ENCODE results near the gene LRMDA.

LRMDA gene

GRCh38 chr10:75404815-75405597, 26.4 kb upstream of the LRMDA start:
- Histone ChIP-seq H3K4me3 (peak overlapping the region in 3 of 10 experiments; percentile 6 to 99 (median 80); a peak in 2 of 20 replicates), H3K4me1 (peaks cover 17 to 30% (median 23%) of the 10 kb centered on the region in 10 experiments; a peak in 19 of 20 replicates), H3K9me3 (replicated peaks in 1 of 11) (peaks cover 22 to 62% (median 42%) of the 10 kb centered on the region in 11 experiments), H3K9ac (no peak overlapping the region), H3K27me3 (peaks cover 75 to 100% (median 97%) of the 10 kb centered on the region in 11 experiments), H3K36me3 (peaks cover 0 to 21% (median 0%) of the 10 kb centered on the region in 11 experiments; a peak in 4 of 22 replicates), H4K20me1 (peaks cover 0 to 48% (median 26%) of the 10 kb centered on the region in 11 experiments; a peak in 16 of 22 replicates), H3K4me2 (peak overlapping the region in 1 of 11 experiments; percentile 92; a peak in 3 of 22 replicates), H3K27ac (no peak overlapping the region)
- no peak for TF ChIP-seq Cebpa-rat (IDR thresholded peaks at IDR 0.05)

DNA sequence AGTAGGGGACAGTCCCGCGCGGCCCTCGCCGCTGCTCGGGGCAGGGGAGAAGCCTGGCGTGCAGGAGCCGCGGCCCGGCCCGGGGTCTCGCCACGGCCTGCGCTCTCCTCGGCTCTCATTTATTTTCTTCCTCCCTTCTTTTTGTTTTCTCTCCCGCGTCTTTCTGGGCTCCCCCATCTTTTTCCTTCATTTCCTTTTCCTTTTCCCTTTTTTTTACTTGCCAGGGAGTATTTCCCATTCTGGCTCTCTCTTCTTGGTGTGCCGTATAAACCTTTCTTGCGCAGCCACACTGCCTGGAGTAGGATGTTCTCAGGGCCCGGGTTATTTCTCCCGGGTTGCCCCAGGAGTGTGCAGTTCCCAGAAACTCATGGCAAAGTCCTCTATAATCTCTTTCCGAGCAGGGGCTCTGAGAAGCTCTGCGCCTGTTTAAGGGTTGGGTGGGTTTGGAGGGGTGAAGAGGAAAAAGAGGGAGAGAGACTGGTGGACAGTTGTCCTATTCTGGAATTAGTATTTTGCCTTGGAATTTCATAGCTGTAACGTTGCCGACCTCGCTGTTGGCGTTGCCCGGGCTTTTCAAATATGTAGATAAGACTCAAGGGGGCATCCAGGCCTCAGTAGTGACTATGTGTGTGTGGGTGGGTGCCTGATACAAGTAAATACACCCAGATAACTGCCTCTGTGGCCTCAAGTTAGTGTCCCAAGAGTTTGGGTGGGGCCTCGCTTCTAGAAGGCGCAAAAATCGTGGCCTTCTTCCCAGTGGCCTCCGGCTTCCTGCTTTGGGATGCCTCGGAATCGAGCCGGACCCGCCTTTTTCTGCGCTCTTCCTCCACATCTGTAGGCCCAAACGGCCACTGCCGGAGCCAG, 25.6 kb upstream of the LRMDA start:
- peaks cover 22 to 62% (median 42%) of the 10 kb centered on the region in 11 experiments for H3K9me3 ChIP-seq (replicated peaks in 1 of 11)
- H3K4me1 ChIP-seq = peaks cover 17 to 30% (median 22%) of the 10 kb centered on the region in 10 experiments; a peak in 19 of 20 replicates
- H3K27me3 ChIP-seq = peaks cover 78 to 100% (median 98%) of the 10 kb centered on the region in 11 experiments
- H3K27ac ChIP-seq = no peak overlapping the region
- H3K4me2 ChIP-seq = no peak overlapping the region
- TF ChIP-seq Cebpa-rat (IDR thresholded peaks at IDR 0.05) = no peak
- H3K36me3 ChIP-seq = peaks cover 0 to 21% (median 0%) of the 10 kb centered on the region in 11 experiments; a peak in 4 of 22 replicates
- H3K9ac ChIP-seq = no peak overlapping the region
- H4K20me1 ChIP-seq = peaks cover 0 to 48% (median 26%) of the 10 kb centered on the region in 11 experiments; a peak in 16 of 22 replicates
- H3K4me3 ChIP-seq = no peak overlapping the region

DNA sequence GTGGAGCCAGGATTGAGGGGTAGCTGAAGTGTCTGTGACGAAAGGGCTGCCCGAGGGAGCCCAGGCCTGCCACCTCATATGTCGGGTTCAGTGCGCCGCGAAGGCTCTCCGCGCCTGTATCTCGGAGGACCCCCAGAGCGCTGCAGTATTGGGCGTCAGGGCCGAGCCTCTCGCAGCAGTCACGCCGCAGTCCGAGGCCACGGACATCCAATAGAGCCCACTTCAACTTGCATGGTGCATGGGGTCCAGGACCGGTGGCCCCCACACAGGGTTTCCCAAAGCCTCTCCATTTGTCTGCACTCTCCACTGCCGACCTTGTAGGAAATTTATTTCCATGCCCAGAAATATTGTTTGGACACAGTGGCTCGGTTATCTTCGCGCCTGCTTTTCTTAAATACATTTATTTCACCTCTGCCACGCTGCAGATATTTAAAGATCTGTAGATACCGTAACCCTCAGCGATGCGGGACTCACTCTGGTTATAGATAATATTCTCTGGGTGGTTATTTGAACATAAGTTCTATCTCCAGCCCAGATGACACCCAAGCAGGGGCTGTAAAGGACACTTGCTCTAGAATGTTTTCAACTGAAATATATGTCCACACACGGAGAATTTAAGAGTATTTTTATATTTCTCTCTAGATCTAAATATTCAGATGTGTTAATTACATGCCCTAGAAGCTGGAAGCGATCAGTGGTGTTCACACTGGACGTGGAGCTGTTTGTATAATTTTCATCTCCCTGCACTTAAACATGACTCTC, 24.8 kb upstream of the LRMDA start:
- Histone ChIP-seq H3K27ac (no peak overlapping the region), H4K20me1 (peaks cover 0 to 48% (median 26%) of the 10 kb centered on the region in 11 experiments; a peak in 16 of 22 replicates), H3K27me3 (peaks cover 78 to 97% (median 92%) of the 10 kb centered on the region in 11 experiments), H3K9me3 (replicated peaks in 1 of 11) (peaks cover 22 to 62% (median 42%) of the 10 kb centered on the region in 11 experiments), H3K36me3 (peaks cover 0 to 21% (median 0%) of the 10 kb centered on the region in 11 experiments; a peak in 4 of 22 replicates), H3K4me1 (peaks cover 17 to 30% (median 22%) of the 10 kb centered on the region in 10 experiments; a peak in 19 of 20 replicates), H3K4me2 (no peak overlapping the region), H3K4me3 (no peak overlapping the region), H3K9ac (no peak overlapping the region)
- no peak for TF ChIP-seq Cebpa-rat (IDR thresholded peaks at IDR 0.05)

- Histone ChIP-seq H3K4me1 (peaks cover 17 to 30% (median 22%) of the 10 kb centered on the region in 10 experiments; a peak in 19 of 20 replicates), H3K27ac (no peak overlapping the region), H3K4me3 (peak overlapping the region in 2 of 10 experiments; percentile 28 to 73; a peak in 4 of 20 replicates), H3K9me3 (replicated peaks in 1 of 11) (peaks cover 22 to 62% (median 42%) of the 10 kb centered on the region in 11 experiments), H4K20me1 (peaks cover 0 to 48% (median 26%) of the 10 kb centered on the region in 11 experiments; a peak in 16 of 22 replicates), H3K9ac (no peak overlapping the region), H3K36me3 (peaks cover 0 to 21% (median 0%) of the 10 kb centered on the region in 11 experiments; a peak in 4 of 22 replicates), H3K4me2 (no peak overlapping the region; a peak in 1 of 22 replicates), H3K27me3 (peaks cover 78 to 90% (median 87%) of the 10 kb centered on the region in 11 experiments)
- TF ChIP-seq Cebpa-rat (IDR thresholded peaks at IDR 0.05) = no peak
Measured at GRCh38 chr10:75407224-75407712, 24.2 kb upstream of the LRMDA start.

- peaks cover 74 to 84% (median 81%) of the 10 kb centered on the region in 11 experiments for H3K27me3 ChIP-seq
- no peak for TF ChIP-seq Cebpa-rat (IDR thresholded peaks at IDR 0.05)
- H3K4me2 ChIP-seq = peak overlapping the region in 6 of 11 experiments; percentile 72 to 89 (median 78); a peak in 6 of 22 replicates
- H3K9me3 ChIP-seq (replicated peaks in 1 of 11) = peaks cover 22 to 59% (median 42%) of the 10 kb centered on the region in 11 experiments
- no peak overlapping the region for H3K9ac ChIP-seq
- no peak overlapping the region for H3K27ac ChIP-seq
- H4K20me1 ChIP-seq = peaks cover 0 to 48% (median 26%) of the 10 kb centered on the region in 11 experiments; a peak in 16 of 22 replicates
- peaks cover 0 to 21% (median 0%) of the 10 kb centered on the region in 11 experiments; a peak in 4 of 22 replicates for H3K36me3 ChIP-seq
- peak overlapping the region in 8 of 10 experiments; percentile 61 to 73 (median 64); a peak in 10 of 20 replicates for H3K4me3 ChIP-seq
- H3K4me1 ChIP-seq = peaks cover 13 to 26% (median 17%) of the 10 kb centered on the region in 10 experiments; a peak in 19 of 20 replicates
Measured at GRCh38 chr10:75407713-75408508, 23.5 kb upstream of the LRMDA start.

DNA sequence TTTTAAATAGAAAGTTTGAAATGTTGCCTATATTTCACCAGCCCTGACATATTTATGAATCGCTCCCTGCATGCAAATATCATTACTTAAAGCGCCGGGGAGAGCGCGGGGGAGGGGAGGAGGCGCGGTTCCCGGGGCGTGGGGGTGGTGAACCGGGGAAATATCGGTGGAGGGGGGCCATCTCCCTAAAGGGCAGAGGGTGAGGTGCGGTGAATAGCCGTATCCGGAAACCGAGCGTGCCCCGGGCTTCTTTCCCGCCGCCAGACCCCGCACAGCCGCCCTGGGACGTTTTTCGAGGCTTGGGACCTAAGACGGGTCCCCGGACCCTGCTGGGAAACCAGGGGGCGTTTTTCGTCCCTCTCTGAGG, 22.9 kb upstream of the LRMDA start:
- Histone ChIP-seq H3K4me1 (peaks cover 7 to 20% (median 12%) of the 10 kb centered on the region in 10 experiments; a peak in 19 of 20 replicates), H3K27ac (no peak overlapping the region), H3K4me3 (peak overlapping the region; percentile 61 to 73 (median 64); a peak in 18 of 20 replicates), H3K9me3 (replicated peaks in 1 of 11) (peaks cover 22 to 56% (median 42%) of the 10 kb centered on the region in 11 experiments), H3K9ac (no peak overlapping the region), H3K4me2 (peak overlapping the region; percentile 72 to 89 (median 82); a peak in 21 of 22 replicates), H4K20me1 (peaks cover 0 to 42% (median 26%) of the 10 kb centered on the region in 11 experiments; a peak in 16 of 22 replicates), H3K36me3 (peaks cover 0 to 21% (median 0%) of the 10 kb centered on the region in 11 experiments; a peak in 4 of 22 replicates), H3K27me3 (peaks cover 69 to 78% (median 75%) of the 10 kb centered on the region in 11 experiments)
- no peak for TF ChIP-seq Cebpa-rat (IDR thresholded peaks at IDR 0.05)

Data from BLaER1 treated with 17β-estradiol and CSF1 and Interleukin-3, amounts not matched to agents 10 nM and 100 nM (cell line).